Fibroblast of gingiva (primary cell): ENCODE results near the gene TRIB2.
A peak's percentile ranks its signal among the peaks of the same experiment; 100 is the strongest.

Experiments
- DNase-seq: peaks from one replicate; pipeline ENCODE4 v3.0.0-alpha.2; 2011; ENCODE audit warnings: low read depth

TRIB2 gene

GRCh38 chr2:12778811-12779579 lies 62.3 kb downstream of the TRIB2 start:
- DNase-seq: no peak

DNA sequence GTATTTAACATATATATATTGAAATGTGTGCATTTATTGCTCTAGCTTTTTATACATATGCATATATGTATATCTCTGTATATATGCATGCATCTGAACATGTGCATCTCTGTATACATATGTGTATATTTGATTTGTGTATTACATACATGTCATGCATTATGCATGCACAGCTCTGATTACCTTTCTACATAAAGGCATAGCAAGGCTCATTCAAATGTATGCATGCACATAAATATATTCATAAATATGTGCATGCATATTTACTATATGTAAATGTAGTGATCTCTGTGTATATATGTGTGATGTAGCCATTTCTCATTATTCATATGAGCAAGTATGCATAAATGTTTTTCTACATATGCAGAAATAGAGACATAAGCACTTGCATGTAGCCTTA lies 64.6 kb downstream of the TRIB2 start:
- DNase-seq: no peak

GRCh38 chr2:12787891-12788801 lies 71.4 kb downstream of the TRIB2 start:
- peak; percentile 88 for DNase-seq

- no peak for DNase-seq
These were observed 75.2 kb downstream of the TRIB2 start for GRCh38 chr2:12791906-12792305.
